ENCODE results near the gene RBBP4. TPM values are rescaled to one million over a fixed set of nuclear protein-coding genes. Genes with fewer than 3 reads are reported as not detected.

RBBP4 gene
- total RNA-seq, 1 donor from 2014 or later = 155 TPM

DNA sequence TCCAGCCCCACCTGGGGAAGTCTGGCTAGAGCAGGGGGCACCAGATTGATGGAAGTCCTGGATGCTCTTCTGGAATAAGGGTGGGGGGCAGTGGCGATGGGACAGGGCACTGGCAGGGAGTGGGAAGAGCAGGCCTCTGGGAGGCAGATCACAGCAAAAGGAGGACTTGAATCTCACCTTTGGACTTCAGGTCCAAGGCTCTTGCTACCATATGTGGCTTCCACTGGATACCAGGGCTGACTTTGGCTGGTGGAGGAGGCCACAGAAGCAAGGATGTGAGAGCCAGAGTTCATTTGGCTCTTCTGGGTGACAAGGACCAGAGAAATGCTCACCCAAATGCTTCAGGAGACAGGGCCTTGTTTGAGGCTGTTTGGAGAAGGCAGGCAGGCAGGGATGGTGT is 67.5 kb downstream of the RBBP4 start:
- H3K27me3 Mint-ChIP-seq (ENCODE audit: low read depth) = no peaks in the 10 kb centered on the region
- peaks cover 3% of the 10 kb centered on the region for H3K4me1 Mint-ChIP-seq (ENCODE audit: low read depth)
- no peaks in the 10 kb centered on the region for H3K9me3 Mint-ChIP-seq (ENCODE audit: low read depth)
- no peak overlapping the region for H3K4me3 Mint-ChIP-seq (ENCODE audit: unreplicated experiment)
- no peak for DNase-seq (ENCODE audit: low spot score)
- H3K27ac Mint-ChIP-seq (ENCODE audit: unreplicated experiment) = no peak overlapping the region
- TF ChIP-seq, protein P1, sequence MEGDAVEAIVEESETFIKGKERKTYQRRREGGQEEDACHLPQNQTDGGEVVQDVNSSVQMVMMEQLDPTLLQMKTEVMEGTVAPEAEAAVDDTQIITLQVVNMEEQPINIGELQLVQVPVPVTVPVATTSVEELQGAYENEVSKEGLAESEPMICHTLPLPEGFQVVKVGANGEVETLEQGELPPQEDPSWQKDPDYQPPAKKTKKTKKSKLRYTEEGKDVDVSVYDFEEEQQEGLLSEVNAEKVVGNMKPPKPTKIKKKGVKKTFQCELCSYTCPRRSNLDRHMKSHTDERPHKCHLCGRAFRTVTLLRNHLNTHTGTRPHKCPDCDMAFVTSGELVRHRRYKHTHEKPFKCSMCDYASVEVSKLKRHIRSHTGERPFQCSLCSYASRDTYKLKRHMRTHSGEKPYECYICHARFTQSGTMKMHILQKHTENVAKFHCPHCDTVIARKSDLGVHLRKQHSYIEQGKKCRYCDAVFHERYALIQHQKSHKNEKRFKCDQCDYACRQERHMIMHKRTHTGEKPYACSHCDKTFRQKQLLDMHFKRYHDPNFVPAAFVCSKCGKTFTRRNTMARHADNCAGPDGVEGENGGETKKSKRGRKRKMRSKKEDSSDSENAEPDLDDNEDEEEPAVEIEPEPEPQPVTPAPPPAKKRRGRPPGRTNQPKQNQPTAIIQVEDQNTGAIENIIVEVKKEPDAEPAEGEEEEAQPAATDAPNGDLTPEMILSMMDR (IDR thresholded peaks at IDR 0.05) = no peak
- H3K36me3 Mint-ChIP-seq (ENCODE audit: low read depth) = no peaks in the 10 kb centered on the region

DNA sequence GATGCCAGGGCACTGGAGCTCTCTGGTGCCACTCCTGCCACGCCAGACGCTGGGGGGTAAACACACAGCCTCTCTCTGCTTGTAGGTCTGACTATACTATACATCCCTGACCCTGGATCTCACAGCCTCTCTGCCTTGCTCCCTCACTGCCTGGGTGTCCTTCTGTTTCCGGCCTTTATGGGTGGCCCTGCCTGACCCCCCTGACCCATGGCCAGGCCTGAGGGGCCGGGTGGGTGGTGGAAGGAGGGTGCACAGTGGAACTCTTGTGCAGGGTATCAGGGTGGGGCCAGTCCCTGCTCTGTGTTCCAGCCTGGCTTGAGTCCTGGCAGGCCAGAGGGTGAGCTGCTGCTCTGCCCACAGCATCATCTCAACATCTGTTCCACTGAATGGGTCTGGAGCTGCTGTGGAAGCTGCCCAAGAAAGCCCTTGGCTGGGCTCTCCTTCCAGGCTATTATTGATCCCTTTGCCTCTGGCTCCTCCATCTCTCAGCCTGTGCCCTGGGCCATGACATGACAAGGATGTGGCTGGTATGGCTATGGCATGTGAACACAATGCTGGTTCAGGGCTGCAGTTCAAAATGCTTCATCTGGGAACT is 68.8 kb downstream of the RBBP4 start:
- no peaks in the 10 kb centered on the region for H3K27me3 Mint-ChIP-seq (ENCODE audit: low read depth)
- no peaks in the 10 kb centered on the region for H3K36me3 Mint-ChIP-seq (ENCODE audit: low read depth)
- peaks cover 7% of the 10 kb centered on the region for H3K4me1 Mint-ChIP-seq (ENCODE audit: low read depth)
- no peak overlapping the region for H3K27ac Mint-ChIP-seq (ENCODE audit: unreplicated experiment)
- TF ChIP-seq, protein P1 (IDR thresholded peaks at IDR 0.05) = no peak
- H3K4me3 Mint-ChIP-seq (ENCODE audit: unreplicated experiment) = no peak overlapping the region
- DNase-seq (ENCODE audit: low spot score) = no peak
- no peaks in the 10 kb centered on the region for H3K9me3 Mint-ChIP-seq (ENCODE audit: low read depth)

DNA sequence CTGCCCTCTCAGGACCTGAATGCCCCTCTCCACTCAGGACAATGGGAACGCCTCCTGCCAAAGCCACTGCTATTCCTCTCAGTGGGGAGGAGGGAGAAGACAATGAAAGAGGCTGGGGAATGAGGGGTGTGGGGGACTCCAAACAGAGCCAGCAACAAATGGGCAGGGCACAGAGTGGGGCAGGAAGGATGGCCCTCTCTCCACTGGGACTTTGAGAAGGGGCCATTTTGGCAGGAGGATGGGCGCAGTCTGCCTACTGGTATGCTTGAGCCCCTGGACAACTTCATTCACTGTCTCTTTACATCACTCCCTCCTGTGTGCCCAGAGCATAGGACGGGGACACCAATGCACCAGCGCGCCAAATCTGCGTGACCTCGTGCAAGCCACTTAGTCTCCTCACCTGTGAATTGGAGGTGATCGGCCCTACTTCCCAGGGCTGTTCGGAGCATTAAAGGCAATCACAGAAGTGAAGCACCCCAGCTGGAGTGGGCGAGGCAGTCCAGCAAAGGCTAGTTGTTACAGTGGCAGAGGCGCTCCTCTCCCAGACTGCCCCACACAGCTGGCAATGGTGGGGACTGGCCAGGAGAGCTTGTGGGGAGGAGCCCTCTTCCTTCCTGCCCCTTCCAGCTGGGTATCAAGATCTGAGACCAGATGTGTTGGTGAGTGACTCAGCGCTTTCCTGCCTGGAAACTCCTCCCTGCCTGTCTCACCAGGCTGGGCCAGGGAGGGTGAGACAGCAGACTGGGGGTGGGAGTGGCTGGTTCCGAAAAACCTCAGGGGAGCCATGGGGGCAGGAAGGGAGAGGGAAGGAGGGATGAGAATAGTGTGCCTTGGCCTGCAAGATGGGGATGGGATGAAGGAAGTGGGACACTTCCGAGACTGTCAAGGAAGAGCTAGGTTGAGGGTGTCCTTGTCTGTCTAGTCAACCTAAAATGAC is 73.9 kb downstream of the RBBP4 start:
- no peaks in the 10 kb centered on the region for H3K36me3 Mint-ChIP-seq (ENCODE audit: low read depth)
- no peak for DNase-seq (ENCODE audit: low spot score)
- peak overlapping the region; percentile 92 for H3K27ac Mint-ChIP-seq (ENCODE audit: unreplicated experiment)
- H3K4me1 Mint-ChIP-seq (ENCODE audit: low read depth) = peaks cover 23% of the 10 kb centered on the region
- no peak overlapping the region for H3K4me3 Mint-ChIP-seq (ENCODE audit: unreplicated experiment)
- no peaks in the 10 kb centered on the region for H3K9me3 Mint-ChIP-seq (ENCODE audit: low read depth)
- TF ChIP-seq, protein P1 (IDR thresholded peaks at IDR 0.05) = no peak
- no peaks in the 10 kb centered on the region for H3K27me3 Mint-ChIP-seq (ENCODE audit: low read depth)

DNA sequence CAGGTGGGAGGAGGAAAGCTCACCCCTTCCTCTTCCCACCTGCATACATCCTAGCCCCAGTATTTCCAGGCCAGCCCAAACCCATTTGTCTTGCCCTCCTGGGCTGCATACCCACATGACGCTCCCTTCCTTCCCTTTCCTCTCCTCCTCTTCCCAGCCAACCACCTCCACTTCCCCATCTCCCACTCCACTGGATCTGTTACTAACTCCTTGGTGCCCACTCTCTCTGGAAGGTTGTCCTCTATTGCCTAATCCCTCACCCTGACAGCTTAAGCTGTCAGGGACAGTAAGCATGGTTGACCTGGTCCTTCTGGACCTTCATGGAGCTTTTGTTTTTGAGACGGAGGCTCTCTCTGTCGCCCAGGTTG is 74.6 kb downstream of the RBBP4 start:
- no peak overlapping the region for H3K4me3 Mint-ChIP-seq (ENCODE audit: unreplicated experiment)
- DNase-seq (ENCODE audit: low spot score) = no peak
- no peaks in the 10 kb centered on the region for H3K36me3 Mint-ChIP-seq (ENCODE audit: low read depth)
- peak overlapping the region; percentile 92 for H3K27ac Mint-ChIP-seq (ENCODE audit: unreplicated experiment)
- H3K9me3 Mint-ChIP-seq (ENCODE audit: low read depth) = no peaks in the 10 kb centered on the region
- peaks cover 27% of the 10 kb centered on the region for H3K4me1 Mint-ChIP-seq (ENCODE audit: low read depth)
- H3K27me3 Mint-ChIP-seq (ENCODE audit: low read depth) = no peaks in the 10 kb centered on the region
- TF ChIP-seq, protein P1 (IDR thresholded peaks at IDR 0.05) = no peak

DNA sequence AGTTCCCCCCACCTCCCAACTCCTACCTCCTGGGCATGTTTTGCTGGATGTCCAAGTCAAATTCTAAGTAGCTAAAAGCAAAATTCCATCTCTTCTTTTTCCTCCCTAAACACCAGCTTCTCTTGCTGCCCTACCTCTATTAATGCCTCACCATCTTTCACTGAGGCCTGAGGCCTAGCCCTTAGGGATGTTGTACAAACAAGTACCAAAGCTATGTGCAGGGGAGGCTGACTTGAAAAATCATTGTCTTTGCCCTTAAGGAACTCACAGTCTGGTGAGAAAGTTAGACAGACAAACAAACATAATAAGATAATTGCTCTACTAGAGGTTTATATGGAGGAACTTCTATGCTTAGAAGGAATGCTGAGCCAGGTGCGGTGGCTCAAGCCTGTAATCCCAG is 76.9 kb downstream of the RBBP4 start:
- no peak overlapping the region for H3K27ac Mint-ChIP-seq (ENCODE audit: unreplicated experiment)
- peaks cover 27% of the 10 kb centered on the region for H3K4me1 Mint-ChIP-seq (ENCODE audit: low read depth)
- no peaks in the 10 kb centered on the region for H3K9me3 Mint-ChIP-seq (ENCODE audit: low read depth)
- H3K4me3 Mint-ChIP-seq (ENCODE audit: unreplicated experiment) = no peak overlapping the region
- no peak for DNase-seq (ENCODE audit: low spot score)
- no peaks in the 10 kb centered on the region for H3K27me3 Mint-ChIP-seq (ENCODE audit: low read depth)
- TF ChIP-seq, protein P1 (IDR thresholded peaks at IDR 0.05) = no peak
- H3K36me3 Mint-ChIP-seq (ENCODE audit: low read depth) = no peaks in the 10 kb centered on the region
